CD14-positive monocyte (primary cell): ENCODE results near the gene MAML3. TPM values are rescaled to one million over a fixed set of nuclear protein-coding genes. Genes with fewer than 3 reads are reported as not detected.

ENCODE experiments used
- DNase-seq, 3 donors: peaks; one replicate each; pipeline ENCODE4 v3.0.0-alpha.2; 2011 to 2022
- H2AFZ ChIP-seq: 2 replicates; pipeline ENCODE4 v1.6.0; 2012; ENCODE audit warnings: mild to moderate bottlenecking, low read depth, low read length, inconsistent platforms; ENCODE audit not compliant: insufficient read depth, poor library complexity, severe bottlenecking
- H3K27ac ChIP-seq, 2 donors: 1 replicate in 1 of 2; 2 replicates in 1 of 2; pipeline ENCODE4 v1.5.1; 2012 to 2013; ENCODE audit warnings: low read length in 2 of 2, control low read depth in 1 of 2, inconsistent platforms in 1 of 2, low read depth in 1 of 2, mild to moderate bottlenecking in 1 of 2
- H3K27me3 ChIP-seq, 2 donors: one replicate each; pipeline versions ENCODE4 v1.6.0 to v1.6.1; 2011 to 2013; ENCODE audit warnings: low read length in 2 of 2; ENCODE audit not compliant: control insufficient read depth in 2 of 2, insufficient read depth in 2 of 2
- H3K36me3 ChIP-seq, 2 donors: replicated peaks in 1 of 2; 1 replicate in 1 of 2; 2 replicates in 1 of 2; pipeline versions ENCODE4 v1.5.1 to v1.6.1; 2012 to 2013; ENCODE audit warnings: low read length in 2 of 2, control low read depth in 1 of 2, inconsistent platforms in 1 of 2, mild to moderate bottlenecking in 1 of 2; ENCODE audit not compliant: insufficient read depth in 2 of 2, control insufficient read depth in 1 of 2
- H3K4me1 ChIP-seq, 2 donors: 1 replicate in 1 of 2; 2 replicates in 1 of 2; pipeline versions ENCODE4 v1.5.1 to v1.6.1; 2012 to 2013; ENCODE audit warnings: low read length in 2 of 2, control low read depth in 1 of 2, inconsistent platforms in 1 of 2, mild to moderate bottlenecking in 1 of 2, moderate library complexity in 1 of 2; ENCODE audit not compliant: insufficient read depth in 2 of 2, control insufficient read depth in 1 of 2
- H3K4me2 ChIP-seq: replicated peaks from 2 replicates; pipeline ENCODE3; 2012; ENCODE audit warnings: low read length, moderate library complexity, mild to moderate bottlenecking; ENCODE audit not compliant: poor library complexity, severe bottlenecking; ENCODE audit errors: extremely low read depth
- H3K4me3 ChIP-seq, 3 experiments: fragments of 200-600 bp in 1 of 3; sonication (generic) in 1 of 3; replicated peaks in 1 of 3; 1 replicate in 2 of 3; 2 replicates in 1 of 3; pipeline ENCODE4 v1.5.1; 2011 to 2013; ENCODE audit warnings: low read length in 3 of 3, mild to moderate bottlenecking in 3 of 3, control low read depth in 2 of 3, low read depth in 2 of 3, inconsistent platforms in 1 of 3, moderate library complexity in 1 of 3
- H3K79me2 ChIP-seq: 2 replicates; pipeline ENCODE4 v1.6.0; 2012; ENCODE audit warnings: mild to moderate bottlenecking, control low read depth, inconsistent platforms, low read length, moderate library complexity; ENCODE audit not compliant: insufficient read depth
- H3K9ac ChIP-seq: 2 replicates; pipeline ENCODE4 v1.6.0; 2017; ENCODE audit warnings: low read length, mild to moderate bottlenecking; ENCODE audit not compliant: insufficient read depth, poor library complexity, severe bottlenecking
- H3K9me3 ChIP-seq, 2 donors: replicated peaks in 1 of 2; 1 replicate in 1 of 2; 2 replicates in 1 of 2; pipeline versions ENCODE4 v1.5.1 to v1.6.1; 2012 to 2013; ENCODE audit warnings: low read length in 2 of 2, control low read depth in 1 of 2; ENCODE audit not compliant: control insufficient read depth in 1 of 2, insufficient read depth in 1 of 2
- H4K20me1 ChIP-seq: 2 replicates; pipeline ENCODE4 v1.6.0; 2012; ENCODE audit warnings: mild to moderate bottlenecking, low read length, control low read depth, moderate library complexity; ENCODE audit not compliant: insufficient read depth
- H3K27ac Mint-ChIP-seq, 7 donors: one replicate each; pipeline ENCODE4 v1.8.0; 2020; ENCODE audit warnings: mild to moderate bottlenecking in 7 of 7, mixed read lengths in 7 of 7, moderate library complexity in 6 of 7, inconsistent platforms in 2 of 7
- H3K27me3 Mint-ChIP-seq, 3 donors: one replicate each; pipeline ENCODE4 v1.8.0; 2021 to 2022; ENCODE audit warnings: low read depth in 3 of 3, mild to moderate bottlenecking in 3 of 3, mixed read lengths in 3 of 3, moderate library complexity in 3 of 3, inconsistent platforms in 1 of 3
- H3K36me3 Mint-ChIP-seq, 2 donors: one replicate each; pipeline ENCODE4 v1.8.0; 2020; ENCODE audit warnings: mixed read lengths in 2 of 2, inconsistent platforms in 1 of 2, mild to moderate bottlenecking in 1 of 2
- H3K4me1 Mint-ChIP-seq: one replicate; pipeline ENCODE4 v1.8.0; 2020; ENCODE audit warnings: mild to moderate bottlenecking, mixed read lengths
- H3K4me3 Mint-ChIP-seq, 2 donors: one replicate each; pipeline ENCODE4 v1.8.0; 2020; ENCODE audit warnings: mild to moderate bottlenecking in 2 of 2, mixed read lengths in 2 of 2, moderate library complexity in 1 of 2
- H3K9me3 Mint-ChIP-seq, 7 donors: one replicate each; pipeline ENCODE4 v1.8.0; 2020 to 2022; ENCODE audit warnings: mixed read lengths in 7 of 7, mild to moderate bottlenecking in 6 of 7, moderate library complexity in 6 of 7, inconsistent platforms in 2 of 7
- CTCF ChIP-seq: fragments of 200-600 bp; IDR thresholded peaks from one replicate; pipeline ENCODE4 v1.8.0; 2022; ENCODE audit warnings: antibody characterized with exemption, mild to moderate bottlenecking
- WGBS: methylation state at CpG from one replicate; pipeline ENCODE4 v1.1.5; 2013; ENCODE audit warnings: missing lambda C conversion rate; ENCODE audit not compliant: insufficient coverage; 5-methylcytosine and 5-hydroxymethylcytosine counted together
- intact Hi-C, 2 donors: fragments of 100-400 bp; cut with micrococcal nuclease; formaldehyde crosslinking; loops; one replicate each; pipeline versions ENCODE4 v1.15.0 to v1.15.1; 2023
- polyA plus RNA-seq, 3 donors: library from polyadenylated mRNA; depleted of rRNA in 1 of 3; unstranded in 2 of 3; stranded (reverse) in 1 of 3; fragments of 300-500 nt in 2 of 3; fragments of >200 nt in 1 of 3; fragmentation: Illumina TruSeq in 2 of 3; gene quantifications; 1 replicate in 2 of 3; 2 replicates in 1 of 3; pipeline ENCODE4 v1.2.3, GENCODE V29; 2012 to 2021

The MAML3 gene
- polyA plus RNA-seq, 3 donors = 1.5 to 6.5 (median 2.3) TPM

DNA sequence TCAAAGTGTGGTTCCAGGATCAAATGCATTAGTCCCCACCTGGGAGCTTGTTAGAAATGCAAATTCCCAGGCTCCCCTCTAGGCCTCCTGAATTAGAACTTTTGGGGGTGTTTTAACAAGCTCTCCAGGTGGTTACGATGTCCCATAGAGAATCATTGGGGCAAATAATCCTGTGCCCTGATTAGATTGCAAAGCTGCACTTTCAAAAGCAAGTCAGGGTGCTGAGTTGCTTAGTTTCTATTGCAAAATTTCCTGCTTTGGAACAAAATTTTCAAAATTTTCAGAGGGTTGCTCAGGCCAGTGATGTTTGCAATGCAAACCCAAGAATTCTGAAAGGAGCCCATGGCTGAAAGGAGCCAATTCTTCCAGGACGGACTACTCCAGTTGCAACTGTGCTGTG is 417.3 kb downstream of the MAML3 start:
- DNase-seq = peak in 2 of 3 donors; percentile 23 to 40
- Mint-ChIP-seq H3K4me1 (peaks cover 68% of the 10 kb centered on the region), H3K27ac (peak overlapping the region; percentile 19 to 92 (median 81)), H3K27me3 (peaks cover 0 to 1% (median 1%) of the 10 kb centered on the region in 3 donors), H3K36me3 (peaks cover under 1 to 6% of the 10 kb centered on the region in 2 donors), H3K9me3 (peaks cover 0 to 1% (median 0%) of the 10 kb centered on the region in 7 donors), H3K4me3 (peak overlapping the region in 1 of 2 donors; percentile 53)
- Histone ChIP-seq H4K20me1 (no peaks in the 10 kb centered on the region), H3K27me3 (no peaks in the 10 kb centered on the region), H3K27ac (peak overlapping the region in 1 of 2 donors; percentile 60), H3K4me3 (peak overlapping the region in 1 of 3 experiments; percentile 81), H3K36me3 (no peaks in the 10 kb centered on the region), H3K9ac (no peak overlapping the region), H3K4me2 (peak overlapping the region; percentile 90), H2AFZ (no peak overlapping the region), H3K79me2 (peaks cover 5% of the 10 kb centered on the region), H3K9me3 (no peaks in the 10 kb centered on the region), H3K4me1 (peaks cover 56 to 74% of the 10 kb centered on the region in 2 donors)
- WGBS = 0% methylated on average over 1 of the region's 2 CpGs
- TF ChIP-seq CTCF = no peak
- intact Hi-C loops = loop anchor here (5.0 to 10.0 kb wide), 5 partner anchors 76 to 618 kb away; partner anchors contain the start of gene MAML3 (in 2 of the 2)

GRCh38 chr4:139736274-139736660 is 417.7 kb downstream of the MAML3 start:
- TF ChIP-seq CTCF = no peak
- H3K27ac Mint-ChIP-seq = peak overlapping the region in 5 of 7 donors; percentile 3 to 89 (median 69)
- no peak overlapping the region for H3K9ac ChIP-seq

More at GRCh38 chr4:139736274-139736660, 417.7 kb downstream of the MAML3 start:
- Histone ChIP-seq H3K36me3 (no peaks in the 10 kb centered on the region), H3K4me2 (peak overlapping the region; percentile 90), H3K27ac (peak overlapping the region in 1 of 2 donors; percentile 60), H3K9me3 (no peaks in the 10 kb centered on the region), H4K20me1 (no peaks in the 10 kb centered on the region), H2AFZ (peak overlapping the region; percentile 88), H3K4me3 (peak overlapping the region in 1 of 3 experiments; percentile 81), H3K79me2 (peaks cover 5% of the 10 kb centered on the region), H3K4me1 (peaks cover 52 to 70% of the 10 kb centered on the region in 2 donors), H3K27me3 (no peaks in the 10 kb centered on the region)
- Mint-ChIP-seq H3K36me3 (peaks cover 3 to 9% of the 10 kb centered on the region in 2 donors), H3K27me3 (peaks cover 0 to 1% (median 1%) of the 10 kb centered on the region in 3 donors), H3K4me1 (peaks cover 64% of the 10 kb centered on the region), H3K4me3 (peak overlapping the region; percentile 85 to 92), H3K9me3 (peaks cover 0 to 1% (median 0%) of the 10 kb centered on the region in 7 donors)
- intact Hi-C loops = loop anchor here (5.0 to 10.0 kb wide), 5 partner anchors 76 to 619 kb away; partner anchors contain the start of gene MAML3 (in 2 of the 2)
- WGBS = 78% methylated on average over 3 of the region's 5 CpGs
- peak in 1 of 3 donors; percentile 18 for DNase-seq
